ENCODE results near the gene USP25. TPM values are rescaled to one million over a fixed set of nuclear protein-coding genes. Genes with fewer than 3 reads are reported as not detected.

USP25 gene
- total and polyA plus RNA-seq, 9 of the 15 experiments (the other 6 are each of a cell fraction or from before 2014, with no cell fraction given), result 7.8 to 44.9 (median 31.4) TPM

- TF ChIP-seq, protein P1, sequence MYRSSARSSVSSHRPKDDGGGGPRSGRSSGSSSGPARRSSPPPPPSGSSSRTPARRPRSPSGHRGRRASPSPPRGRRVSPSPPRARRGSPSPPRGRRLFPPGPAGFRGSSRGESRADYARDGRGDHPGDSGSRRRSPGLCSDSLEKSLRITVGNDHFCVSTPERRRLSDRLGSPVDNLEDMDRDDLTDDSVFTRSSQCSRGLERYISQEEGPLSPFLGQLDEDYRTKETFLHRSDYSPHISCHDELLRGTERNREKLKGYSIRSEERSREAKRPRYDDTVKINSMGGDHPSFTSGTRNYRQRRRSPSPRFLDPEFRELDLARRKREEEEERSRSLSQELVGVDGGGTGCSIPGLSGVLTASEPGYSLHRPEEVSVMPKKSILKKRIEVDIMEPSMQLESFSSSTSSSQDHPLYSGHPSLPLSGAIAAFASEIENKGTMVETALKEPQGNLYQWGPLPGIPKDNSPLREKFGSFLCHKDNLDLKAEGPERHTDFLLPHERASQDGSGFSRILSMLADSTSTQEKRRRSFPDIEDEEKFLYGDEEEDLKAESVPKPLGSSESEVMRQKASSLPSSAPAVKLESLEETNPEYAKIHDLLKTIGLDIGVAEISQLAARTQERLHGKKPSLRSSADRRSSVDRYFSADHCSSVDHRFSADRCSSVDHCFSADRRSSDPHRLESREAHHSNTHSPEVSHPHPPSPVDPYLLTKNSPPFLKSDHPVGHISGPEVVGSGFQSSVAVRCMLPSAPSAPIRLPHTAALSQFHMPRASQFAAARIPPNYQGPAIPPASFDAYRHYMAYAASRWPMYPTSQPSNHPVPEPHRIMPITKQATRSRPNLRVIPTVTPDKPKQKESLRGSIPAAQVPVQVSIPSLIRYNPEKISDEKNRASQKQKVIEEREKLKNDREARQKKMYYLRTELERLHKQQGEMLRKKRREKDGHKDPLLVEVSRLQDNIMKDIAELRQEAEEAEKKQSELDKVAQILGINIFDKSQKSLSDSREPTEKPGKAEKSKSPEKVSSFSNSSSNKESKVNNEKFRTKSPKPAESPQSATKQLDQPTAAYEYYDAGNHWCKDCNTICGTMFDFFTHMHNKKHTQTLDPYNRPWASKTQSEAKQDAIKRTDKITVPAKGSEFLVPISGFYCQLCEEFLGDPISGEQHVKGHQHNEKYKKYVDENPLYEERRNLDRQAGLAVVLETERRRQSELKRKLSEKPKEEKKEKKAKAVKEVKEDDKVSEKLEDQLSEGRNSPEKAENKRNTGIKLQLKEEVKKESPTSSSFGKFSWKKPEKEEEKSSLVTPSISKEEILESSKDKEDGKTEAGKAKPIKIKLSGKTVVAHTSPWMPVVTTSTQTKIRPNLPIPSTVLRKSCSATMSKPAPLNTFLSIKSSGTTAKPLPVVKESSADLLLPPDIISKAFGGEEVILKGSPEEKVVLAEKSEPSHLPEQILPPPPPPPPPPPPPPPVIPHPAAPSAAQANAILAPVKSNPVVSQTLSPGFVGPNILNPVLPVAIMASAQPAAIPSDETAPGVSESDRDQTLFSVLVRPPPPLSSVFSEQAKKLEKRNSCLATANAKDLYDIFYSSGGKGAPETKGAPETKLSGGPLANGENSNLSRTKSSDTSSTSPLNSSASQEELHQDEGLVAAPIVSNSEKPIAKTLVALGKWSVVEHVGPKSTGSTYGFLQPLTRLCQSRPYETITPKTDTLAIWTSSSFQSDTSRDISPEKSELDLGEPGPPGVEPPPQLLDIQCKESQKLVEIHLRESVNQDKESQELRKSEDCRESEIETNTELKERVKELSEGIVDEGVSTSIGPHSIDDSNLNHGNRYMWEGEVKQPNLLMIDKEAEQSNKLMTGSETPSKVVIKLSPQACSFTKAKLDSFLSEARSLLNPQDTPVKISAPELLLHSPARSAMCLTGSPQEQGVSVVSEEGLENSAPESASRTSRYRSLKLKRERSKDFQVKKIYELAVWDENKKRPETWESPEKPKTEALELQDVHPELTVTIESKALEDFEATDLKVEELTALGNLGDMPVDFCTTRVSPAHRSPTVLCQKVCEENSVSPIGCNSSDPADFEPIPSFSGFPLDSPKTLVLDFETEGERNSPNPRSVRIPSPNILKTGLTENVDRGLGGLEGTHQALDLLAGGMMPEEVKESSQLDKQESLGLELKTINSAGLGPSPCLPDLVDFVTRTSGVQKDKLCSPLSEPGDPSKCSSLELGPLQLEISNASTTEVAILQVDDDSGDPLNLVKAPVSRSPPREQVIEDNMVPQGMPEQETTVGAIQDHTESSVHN (IDR thresholded peaks at IDR 0.05; ENCODE audit: borderline replicate concordance in 1 of 2, low read depth in 1 of 2), result no peak
- TF ChIP-seq NFYB (IDR thresholded peaks at IDR 0.05; ENCODE audit: extremely low read depth, insufficient read length) (no peak), GTF2E2 (tag; IDR thresholded peaks at IDR 0.05) (no peak), NFE2 (IDR thresholded peaks at IDR 0.05; ENCODE audit: low read depth) (no peak), CBFA2T2 (conservative IDR thresholded peaks at IDR 0.05) (peak; percentile 64; the same call in 1 of the 2 replicates), HSF4 (CRISPR knock-in tag; IDR thresholded peaks at IDR 0.05; ENCODE audit: borderline replicate concordance) (no peak), PRPF4 (IDR thresholded peaks at IDR 0.05; ENCODE audit: insufficient read depth, low read depth, low read length, poor library complexity, severe bottlenecking) (no peak), ZNF224 (CRISPR knock-in tag; IDR thresholded peaks at IDR 0.05) (no peak), BACH1 (tag; IDR thresholded peaks at IDR 0.05) (no peak), BDP1 (IDR thresholded peaks at IDR 0.05; ENCODE audit: insufficient read depth, insufficient read length) (no peak), FUS (optimal IDR thresholded peaks at IDR 0.05; ENCODE audit: low read depth, low read length) (no peak), THRB (CRISPR knock-in tag; conservative IDR thresholded peaks at IDR 0.05) (no peak), YY1 (IDR thresholded peaks at IDR 0.05; ENCODE audit: borderline replicate concordance in 1 of 3, control insufficient read depth in 1 of 3, extremely low read depth in 1 of 3, insufficient read depth in 3 of 3, insufficient read length in 1 of 3, insufficient replicate concordance in 2 of 3, low read depth in 1 of 3, low read length in 2 of 3) (no peak)
- TF ChIP-seq, protein P2, sequence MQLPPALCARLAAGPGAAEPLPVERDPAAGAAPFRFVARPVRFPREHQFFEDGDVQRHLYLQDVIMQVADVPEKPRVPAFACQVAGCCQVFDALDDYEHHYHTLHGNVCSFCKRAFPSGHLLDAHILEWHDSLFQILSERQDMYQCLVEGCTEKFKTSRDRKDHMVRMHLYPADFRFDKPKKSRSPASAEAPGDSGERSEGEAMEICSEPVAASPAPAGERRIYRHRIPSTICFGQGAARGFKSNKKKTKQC (CRISPR knock-in tag; IDR thresholded peaks at IDR 0.05), result no peak
- TF ChIP-seq, protein P3, sequence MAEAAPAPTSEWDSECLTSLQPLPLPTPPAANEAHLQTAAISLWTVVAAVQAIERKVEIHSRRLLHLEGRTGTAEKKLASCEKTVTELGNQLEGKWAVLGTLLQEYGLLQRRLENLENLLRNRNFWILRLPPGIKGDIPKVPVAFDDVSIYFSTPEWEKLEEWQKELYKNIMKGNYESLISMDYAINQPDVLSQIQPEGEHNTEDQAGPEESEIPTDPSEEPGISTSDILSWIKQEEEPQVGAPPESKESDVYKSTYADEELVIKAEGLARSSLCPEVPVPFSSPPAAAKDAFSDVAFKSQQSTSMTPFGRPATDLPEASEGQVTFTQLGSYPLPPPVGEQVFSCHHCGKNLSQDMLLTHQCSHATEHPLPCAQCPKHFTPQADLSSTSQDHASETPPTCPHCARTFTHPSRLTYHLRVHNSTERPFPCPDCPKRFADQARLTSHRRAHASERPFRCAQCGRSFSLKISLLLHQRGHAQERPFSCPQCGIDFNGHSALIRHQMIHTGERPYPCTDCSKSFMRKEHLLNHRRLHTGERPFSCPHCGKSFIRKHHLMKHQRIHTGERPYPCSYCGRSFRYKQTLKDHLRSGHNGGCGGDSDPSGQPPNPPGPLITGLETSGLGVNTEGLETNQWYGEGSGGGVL (CRISPR knock-in tag; IDR thresholded peaks at IDR 0.05), result no peak
Measured at GRCh38 chr21:15742052-15742670, 12.4 kb downstream of the USP25 start (continued).
